Keratinocyte (primary cell): Measurements from ENCODE around the gene PCDH15. TPM values are rescaled to one million over a fixed set of nuclear protein-coding genes. Genes with fewer than 3 reads are reported as not detected.
A peak's percentile ranks its signal among the peaks of the same experiment; 100 is the strongest.

ENCODE experiments used
- DNase-seq: peaks from one replicate; pipeline ENCODE4 v3.0.0-alpha.2; 2011; ENCODE audit warnings: low read depth, missing footprints, low spot score
- FAIRE-seq: peaks from 2 replicates; lab custom pipeline; 2011; peaks lifted over from hg19 to GRCh38; lab: Jason Lieb, UNC
- H2AFZ ChIP-seq: 2 replicates; pipeline ENCODE4 v1.6.0; 2012; ENCODE audit warnings: low read length, control low read depth, inconsistent platforms; ENCODE audit not compliant: control insufficient read depth
- H3K27ac ChIP-seq: 2 replicates; pipeline ENCODE4 v1.5.1; 2011; ENCODE audit warnings: low read length; ENCODE audit not compliant: control insufficient read depth, insufficient read depth
- H3K27me3 ChIP-seq: 3 replicates; pipeline ENCODE4 v1.6.0; 2011; ENCODE audit warnings: low read length; ENCODE audit not compliant: control insufficient read depth, insufficient read depth; ENCODE audit errors: extremely low read depth
- H3K36me3 ChIP-seq, 2 experiments: 2 replicates in 1 of 2; 3 replicates in 1 of 2; pipeline ENCODE4 v1.5.1; 2011; ENCODE audit warnings: low read length in 2 of 2, mild to moderate bottlenecking in 1 of 2; ENCODE audit not compliant: control insufficient read depth in 2 of 2, insufficient read depth in 2 of 2; ENCODE audit errors: extremely low read depth in 1 of 2
- H3K4me1 ChIP-seq: 3 replicates; pipeline ENCODE4 v1.5.1; 2011; ENCODE audit warnings: low read length; ENCODE audit not compliant: control insufficient read depth, insufficient read depth; ENCODE audit errors: extremely low read depth
- H3K4me2 ChIP-seq: 3 replicates; pipeline ENCODE4 v1.6.0; 2011; ENCODE audit warnings: low read depth, low read length; ENCODE audit not compliant: control insufficient read depth, insufficient read depth; ENCODE audit errors: extremely low read depth
- H3K4me3 ChIP-seq, 3 experiments: fragments of 200-600 bp in 1 of 3; sonication (generic) in 1 of 3; 2 replicates in 2 of 3; 3 replicates in 1 of 3; pipeline ENCODE4 v1.5.1; 2011 to 2016; ENCODE audit warnings: low read length in 3 of 3, mild to moderate bottlenecking in 3 of 3, control low read depth in 2 of 3, inconsistent platforms in 1 of 3, low read depth in 1 of 3, mixed read lengths in 1 of 3, mixed run types in 1 of 3, moderate library complexity in 1 of 3; ENCODE audit not compliant: control insufficient read depth in 2 of 3, insufficient read depth in 2 of 3; ENCODE audit errors: extremely low read depth in 1 of 3
- H3K79me2 ChIP-seq: 2 replicates; pipeline ENCODE4 v1.6.0; 2012; ENCODE audit warnings: low read length; ENCODE audit not compliant: control insufficient read depth, insufficient read depth
- H3K9ac ChIP-seq: 3 replicates; pipeline ENCODE4 v1.6.0; 2011; ENCODE audit warnings: low read length; ENCODE audit not compliant: control insufficient read depth, insufficient read depth; ENCODE audit errors: extremely low read depth
- H3K9me1 ChIP-seq: 3 replicates; pipeline ENCODE4 v1.6.0; 2011; ENCODE audit warnings: low read length; ENCODE audit not compliant: control insufficient read depth, insufficient read depth; ENCODE audit errors: extremely low read depth
- H3K9me3 ChIP-seq: 2 replicates; pipeline ENCODE4 v1.5.1; 2012; ENCODE audit warnings: low read depth, low read length; ENCODE audit not compliant: control insufficient read depth
- H4K20me1 ChIP-seq: 3 replicates; pipeline ENCODE4 v1.6.0; 2011; ENCODE audit warnings: low read length; ENCODE audit not compliant: control insufficient read depth, insufficient read depth; ENCODE audit errors: extremely low read depth
- EZH2 ChIP-seq: IDR thresholded peaks from one replicate; pipeline ENCODE4 v1.6.1; 2012; ENCODE audit warnings: inconsistent platforms, mild to moderate bottlenecking, low read length, moderate library complexity
- dilution Hi-C: fragments of 300-500 bp; cut with MboI; formaldehyde crosslinking; loops from one replicate; pipeline ENCODE4 v1.7.0; 2020; ENCODE audit warnings: low sequenced_read_pairs; ENCODE audit not compliant: extremely low pct_ligation_motif_present
- polyA plus RNA-seq, 5 experiments: library from polyadenylated mRNA; depleted of rRNA in 3 of 5; stranded (reverse) in 3 of 5; stranded (forward) in 1 of 5; unstranded in 1 of 5; fragments of >200 nt; gene quantifications; 1 replicate in 1 of 5; 2 replicates in 3 of 5; 3 replicates in 1 of 5; pipeline versions ENCODE4 v1.2.1 to v1.2.3, GENCODE V29; 2011 to 2012; ENCODE audit warnings: missing spikeins in 2 of 5, low read depth in 1 of 5, low replicate concordance in 1 of 5
- TF ChIP-seq, protein P1 (sequence below), 3 experiments: IDR thresholded peaks in 1 of 3; conservative IDR thresholded peaks in 1 of 3; optimal IDR thresholded peaks in 1 of 3; 2 replicates in 2 of 3; 3 replicates in 1 of 3; pipeline versions ENCODE3 to v1.5.1; 2011; ENCODE audit warnings: low read length in 3 of 3, mild to moderate bottlenecking in 3 of 3, moderate library complexity in 2 of 3, control low read depth in 1 of 3, inconsistent platforms in 1 of 3; ENCODE audit not compliant: insufficient read depth in 2 of 3; ENCODE audit errors: extremely low read depth in 1 of 3

PCDH15 gene
- polyA plus RNA-seq, 1 donor (not counting 4 experiments of a cell fraction or from before 2014, with no cell fraction given): not detected

- Histone ChIP-seq H3K4me1 (peaks cover 6% of the 10 kb centered on the region), H4K20me1 (no peaks in the 10 kb centered on the region), H3K9ac (no peak overlapping the region), H3K4me3 (no peak overlapping the region), H2AFZ (no peak overlapping the region), H3K27ac (no peak overlapping the region), H3K4me2 (no peak overlapping the region), H3K9me1 (no peaks in the 10 kb centered on the region), H3K79me2 (no peaks in the 10 kb centered on the region), H3K36me3 (no peaks in the 10 kb centered on the region), H3K9me3 (no peaks in the 10 kb centered on the region), H3K27me3 (no peaks in the 10 kb centered on the region)
- TF ChIP-seq, protein P1, sequence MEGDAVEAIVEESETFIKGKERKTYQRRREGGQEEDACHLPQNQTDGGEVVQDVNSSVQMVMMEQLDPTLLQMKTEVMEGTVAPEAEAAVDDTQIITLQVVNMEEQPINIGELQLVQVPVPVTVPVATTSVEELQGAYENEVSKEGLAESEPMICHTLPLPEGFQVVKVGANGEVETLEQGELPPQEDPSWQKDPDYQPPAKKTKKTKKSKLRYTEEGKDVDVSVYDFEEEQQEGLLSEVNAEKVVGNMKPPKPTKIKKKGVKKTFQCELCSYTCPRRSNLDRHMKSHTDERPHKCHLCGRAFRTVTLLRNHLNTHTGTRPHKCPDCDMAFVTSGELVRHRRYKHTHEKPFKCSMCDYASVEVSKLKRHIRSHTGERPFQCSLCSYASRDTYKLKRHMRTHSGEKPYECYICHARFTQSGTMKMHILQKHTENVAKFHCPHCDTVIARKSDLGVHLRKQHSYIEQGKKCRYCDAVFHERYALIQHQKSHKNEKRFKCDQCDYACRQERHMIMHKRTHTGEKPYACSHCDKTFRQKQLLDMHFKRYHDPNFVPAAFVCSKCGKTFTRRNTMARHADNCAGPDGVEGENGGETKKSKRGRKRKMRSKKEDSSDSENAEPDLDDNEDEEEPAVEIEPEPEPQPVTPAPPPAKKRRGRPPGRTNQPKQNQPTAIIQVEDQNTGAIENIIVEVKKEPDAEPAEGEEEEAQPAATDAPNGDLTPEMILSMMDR (optimal IDR thresholded peaks at IDR 0.05 in 1 of 3, IDR thresholded peaks at IDR 0.05 in 1 of 3, conservative IDR thresholded peaks at IDR 0.05 in 1 of 3; ENCODE audit: extremely low read depth in 1 of 3, insufficient read depth in 2 of 3, low read length in 3 of 3): no peak
- no peak for TF ChIP-seq EZH2
- DNase-seq (no peak), FAIRE-seq (no peak)
- dilution Hi-C loops: no loop called here
These were observed 891.2 kb downstream of the PCDH15 start for GRCh38 chr10:53909791-53910190.

DNA sequence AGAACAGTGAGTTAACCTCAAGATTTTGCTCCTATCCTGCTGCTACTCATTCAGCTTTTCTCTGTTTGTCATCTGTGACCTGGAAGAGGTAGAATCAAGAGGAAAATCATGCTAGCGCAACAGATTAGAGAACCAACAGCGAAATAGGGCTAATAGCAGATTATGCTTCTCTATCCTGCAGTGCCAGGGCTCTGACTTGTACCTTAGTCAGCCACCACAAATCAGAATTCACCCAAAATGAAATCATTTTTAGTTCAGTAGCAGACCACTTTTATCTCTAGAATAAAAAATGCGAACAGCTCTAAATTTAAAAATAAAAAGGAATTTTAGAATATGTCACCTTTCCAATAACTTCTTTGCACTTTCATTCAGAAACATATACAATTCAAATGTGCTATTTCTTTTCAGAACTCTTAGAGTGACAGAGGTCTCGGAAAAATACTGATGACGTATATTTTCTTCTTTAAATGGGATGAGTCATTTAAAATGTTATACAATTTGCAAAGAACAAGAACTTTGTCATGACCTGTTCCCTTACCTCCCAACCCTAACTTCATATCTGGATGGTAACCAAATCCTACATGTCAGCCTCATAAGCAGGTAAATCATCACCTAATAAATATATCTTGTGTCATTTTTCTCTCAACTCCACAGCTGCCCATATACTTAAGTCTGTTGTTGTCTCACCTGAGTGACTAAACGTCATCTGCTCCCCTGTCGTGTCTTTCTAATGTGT is 896.4 kb downstream of the PCDH15 start:
- H3K79me2 ChIP-seq: no peaks in the 10 kb centered on the region
- DNase-seq (no peak), FAIRE-seq (peak; percentile 71)
- H3K9me3 ChIP-seq: no peaks in the 10 kb centered on the region
- TF ChIP-seq EZH2: no peak
- TF ChIP-seq, protein P1 (optimal IDR thresholded peaks at IDR 0.05 in 1 of 3, IDR thresholded peaks at IDR 0.05 in 1 of 3, conservative IDR thresholded peaks at IDR 0.05 in 1 of 3; ENCODE audit: extremely low read depth in 1 of 3, insufficient read depth in 2 of 3, low read length in 3 of 3): no peak
- no peaks in the 10 kb centered on the region for H4K20me1 ChIP-seq
- peak overlapping the region; percentile 22 for H3K9ac ChIP-seq
- peak overlapping the region; percentile 61 for H2AFZ ChIP-seq
- no peaks in the 10 kb centered on the region for H3K9me1 ChIP-seq
- H3K36me3 ChIP-seq: no peaks in the 10 kb centered on the region
- dilution Hi-C loops: no loop called here
- peak overlapping the region; percentile 75 for H3K27ac ChIP-seq
- H3K4me1 ChIP-seq: peaks cover 17% of the 10 kb centered on the region
- H3K4me3 ChIP-seq: peak overlapping the region in 1 of 3 experiments; percentile 29
- H3K4me2 ChIP-seq: peak overlapping the region; percentile 66
- H3K27me3 ChIP-seq: no peaks in the 10 kb centered on the region
